Stimulated activated CD8-positive, alpha-beta memory T cell treated with anti-CD3 and anti-CD28 coated beads, Interleukin-15, amount 100 ng/mL, for 4 hours (primary cell): ENCODE measurements around the gene BTBD6.
"Not testable (repeated sequence)": the region's sequence is repeated elsewhere in the genome, so short reads cannot be mapped to it uniquely, and the experiment has no call there.

ENCODE experiments used
- DNase-seq, 2 donors: peaks; one replicate each; pipeline ENCODE4 v3.0.0-alpha.2; 2020; ENCODE audit warnings: low read depth in 2 of 2

Gene BTBD6

GRCh38 chr14:105269405-105269804 is 21.1 kb downstream of the BTBD6 start:
- no peak for DNase-seq

- DNase-seq = no peak
These were observed 23.0 kb downstream of the BTBD6 start for GRCh38 chr14:105271224-105271890.

DNA sequence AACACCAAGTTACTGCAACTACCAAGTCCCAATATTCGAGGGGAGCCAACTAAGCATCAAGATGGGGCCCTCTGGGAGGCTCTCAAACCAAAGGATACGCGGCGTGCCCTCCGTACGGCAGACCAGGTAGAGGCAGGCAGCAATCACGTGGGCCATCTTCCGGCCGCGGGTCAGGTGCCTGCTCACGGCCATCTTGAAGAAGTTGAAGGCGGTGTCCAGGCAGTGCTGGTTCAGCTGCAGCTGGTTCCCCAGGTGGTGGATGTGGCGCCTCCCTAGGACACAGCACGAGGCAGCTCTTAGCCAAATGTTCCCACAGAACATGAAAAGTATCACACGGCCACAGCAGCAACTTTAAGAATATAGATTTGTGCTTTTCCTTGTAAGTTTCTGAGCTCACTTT is 24.3 kb downstream of the BTBD6 start:
- no peak for DNase-seq

GRCh38 chr14:105273062-105273461 is 24.7 kb downstream of the BTBD6 start:
- DNase-seq = no peak

DNA sequence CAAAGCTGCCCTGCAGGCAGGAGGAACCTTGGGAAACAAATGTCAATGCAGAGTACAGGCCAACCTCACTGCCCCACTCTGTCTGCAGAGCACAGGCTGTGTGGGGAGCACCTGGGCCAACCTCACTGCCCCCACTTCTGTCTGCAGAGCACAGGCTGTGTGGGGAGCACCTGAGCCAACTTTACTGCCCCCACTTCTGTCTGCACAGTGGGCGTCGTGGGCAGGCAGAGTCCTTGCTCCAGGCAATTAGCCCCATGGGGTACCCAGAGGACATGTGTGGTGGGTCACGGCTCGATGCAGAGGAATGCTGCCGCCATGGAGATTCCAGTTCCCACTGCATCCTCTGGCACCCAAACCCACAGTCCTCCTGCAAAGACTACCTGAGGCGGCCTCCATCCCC is 26.3 kb downstream of the BTBD6 start:
- DNase-seq = no peak

- no peak for DNase-seq
These were observed 27.1 kb downstream of the BTBD6 start for GRCh38 chr14:105275267-105275946.

DNA sequence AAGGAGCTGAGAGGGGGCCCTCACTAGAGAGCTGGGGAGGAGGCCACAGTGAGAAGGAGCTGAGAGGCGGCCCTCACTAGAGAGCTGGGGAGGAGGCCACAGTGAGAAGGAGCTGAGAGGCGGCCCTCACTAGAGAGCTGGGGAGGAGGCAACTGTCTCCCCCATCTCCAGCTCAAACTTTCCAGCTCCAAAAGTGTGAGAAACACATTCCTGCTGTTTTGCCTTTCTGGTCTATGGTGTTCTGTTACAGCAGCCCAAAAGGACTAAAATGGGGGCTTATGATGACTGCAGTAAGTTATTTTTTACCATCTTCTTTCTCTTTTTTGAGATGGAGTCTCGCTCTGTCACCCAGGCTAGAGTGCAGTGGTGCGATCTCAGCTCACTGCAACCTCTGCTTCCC is 29.1 kb downstream of the BTBD6 start:
- not testable (repeated sequence) for DNase-seq

DNA sequence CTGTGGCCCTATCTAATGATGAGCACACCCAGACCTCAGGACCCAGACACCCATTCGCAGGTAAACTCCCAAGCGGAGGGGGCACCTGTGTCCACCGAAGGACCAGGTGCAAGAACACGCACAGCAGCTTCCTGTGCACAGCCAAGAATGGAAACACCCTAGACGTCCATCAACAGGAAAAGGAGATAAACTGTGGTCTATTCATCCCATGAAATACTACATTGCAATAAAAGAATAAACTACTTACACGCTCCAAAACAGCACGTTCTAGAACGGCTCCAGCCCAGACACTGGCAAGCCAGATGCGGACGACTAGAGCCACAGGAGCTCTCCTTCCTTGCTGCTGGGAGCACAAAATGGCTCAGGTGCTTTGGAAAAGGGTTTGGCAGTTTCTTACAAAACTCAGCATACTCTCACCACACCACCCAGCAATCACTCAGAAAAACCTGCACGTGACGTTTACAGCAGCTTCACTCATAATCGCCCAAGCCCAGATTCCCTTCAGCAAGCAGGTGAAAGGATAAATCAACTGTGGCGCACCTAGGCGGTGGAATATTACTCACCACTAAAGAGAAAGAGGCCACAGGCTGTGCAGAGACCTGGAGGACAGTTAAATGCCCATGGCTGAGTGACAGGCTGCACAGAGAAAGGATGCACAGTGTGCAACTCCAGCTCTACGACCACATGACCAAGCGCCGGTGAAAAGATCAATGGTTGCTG is 31.5 kb downstream of the BTBD6 start:
- no peak for DNase-seq

DNA sequence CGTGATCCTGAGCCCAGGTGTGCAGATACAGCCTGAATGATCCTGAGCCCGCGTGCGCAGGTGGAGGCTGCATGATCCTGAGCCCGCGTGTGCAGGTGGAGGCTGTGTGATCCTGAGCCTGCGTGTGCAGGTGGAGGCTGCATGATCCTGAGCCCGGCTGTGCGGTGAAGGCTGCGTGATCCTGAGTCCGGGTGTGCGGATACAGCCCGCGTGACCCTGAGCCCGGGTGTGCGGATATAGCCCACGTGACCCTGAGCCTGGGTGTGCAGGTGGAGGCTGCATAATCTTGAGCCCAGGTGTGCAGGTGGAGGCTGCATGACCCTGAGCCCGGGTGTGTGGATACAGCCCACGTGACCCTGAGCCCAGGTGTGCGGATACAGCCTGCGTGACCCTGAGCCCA is 32.2 kb downstream of the BTBD6 start:
- DNase-seq = no peak

DNA sequence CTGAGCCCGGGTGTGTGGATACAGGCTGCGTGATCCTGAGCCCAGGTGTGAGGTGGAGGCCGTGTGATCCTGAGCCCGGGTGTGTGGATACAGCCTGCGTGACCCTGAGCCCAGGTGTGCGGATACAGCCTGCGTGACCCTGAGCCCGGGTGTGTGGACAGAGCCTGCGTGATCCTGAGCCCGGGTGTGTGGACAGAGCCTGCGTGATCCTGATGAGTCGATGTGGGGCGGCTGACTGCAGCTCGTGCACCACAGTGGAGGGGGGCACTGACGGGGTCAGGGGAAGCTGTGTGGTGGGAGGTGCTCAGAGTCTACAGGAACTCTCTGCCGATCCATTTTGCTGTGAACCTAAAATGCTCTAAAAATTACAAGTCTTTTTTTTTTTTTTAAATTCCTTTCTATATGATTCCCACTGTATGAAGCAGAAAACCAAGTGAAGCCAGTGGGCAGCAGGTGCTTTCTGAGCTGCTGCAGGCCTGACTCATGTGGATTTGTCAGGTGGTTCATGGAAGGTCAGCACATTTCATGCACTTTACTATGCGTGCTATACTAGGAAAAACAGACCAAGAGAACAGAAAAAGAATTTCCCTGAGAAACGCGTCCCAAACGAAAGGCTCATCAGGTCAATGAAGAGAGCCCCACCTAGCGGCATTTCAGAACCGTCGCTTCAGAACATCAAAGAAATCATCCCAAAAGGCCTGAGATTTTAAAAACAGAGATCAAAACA is 33.2 kb downstream of the BTBD6 start:
- DNase-seq = no peak

- DNase-seq = no peak
These were observed 33.9 kb downstream of the BTBD6 start for GRCh38 chr14:105282098-105282725.

DNA sequence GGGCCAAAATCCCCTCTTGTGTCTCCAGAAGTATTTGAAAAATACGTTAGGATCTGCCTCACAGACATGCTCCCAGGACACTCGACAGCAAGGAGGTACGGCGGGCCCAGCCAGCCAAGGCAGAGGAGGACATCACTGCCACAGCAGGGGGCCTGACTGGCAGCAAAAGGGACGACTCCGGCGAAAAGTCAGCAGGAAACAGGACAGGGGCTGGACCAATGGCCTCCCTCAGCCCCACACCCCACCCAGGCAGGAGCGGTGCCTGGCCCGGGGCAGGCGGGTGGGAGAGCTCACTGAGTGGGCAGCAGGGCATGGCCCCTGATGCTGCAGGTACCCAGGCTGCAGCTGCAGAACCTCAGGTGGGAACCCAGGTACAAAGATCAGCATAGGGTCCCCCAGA is 34.7 kb downstream of the BTBD6 start:
- DNase-seq = no peak

DNA sequence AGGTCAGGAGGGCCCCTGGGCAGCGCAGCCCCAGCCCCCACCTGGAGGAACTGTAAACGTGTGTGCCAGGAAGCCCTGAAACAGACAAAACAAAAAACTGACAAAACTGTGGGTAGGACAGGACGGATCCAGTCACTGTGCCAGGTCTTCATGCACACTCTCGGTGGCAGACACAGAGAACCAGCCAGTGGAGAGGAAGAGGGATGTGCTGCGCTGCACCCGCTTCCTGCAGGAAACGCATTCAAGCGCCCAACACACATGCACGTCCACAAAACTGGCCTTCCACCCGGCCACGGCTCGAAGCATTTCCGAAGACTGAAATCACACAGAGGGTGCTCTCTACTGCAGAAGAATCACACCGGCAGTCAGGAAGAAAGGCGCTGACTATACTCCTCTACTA is 35.6 kb downstream of the BTBD6 start:
- DNase-seq = no peak

GRCh38 chr14:105285174-105285573 is 36.8 kb downstream of the BTBD6 start:
- no peak for DNase-seq

DNA sequence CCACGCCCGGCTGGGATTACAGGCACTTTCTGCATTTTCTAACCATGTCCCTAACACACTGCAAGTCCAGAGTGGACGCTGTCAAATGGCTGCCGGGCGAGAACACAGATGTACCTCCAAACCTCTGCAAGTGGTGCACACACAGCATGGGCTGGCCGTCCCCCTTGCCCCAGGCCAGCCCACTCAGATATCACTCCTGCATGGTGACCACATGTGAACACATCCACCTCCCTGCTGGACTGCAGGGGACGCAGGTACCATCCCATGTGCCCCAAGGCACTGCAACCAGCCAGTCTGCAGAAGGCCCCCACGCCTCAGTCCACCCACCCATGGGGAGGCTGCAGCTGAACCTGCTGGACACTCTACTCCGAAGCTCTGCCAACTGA is 38.4 kb downstream of the BTBD6 start:
- DNase-seq = no peak

DNA sequence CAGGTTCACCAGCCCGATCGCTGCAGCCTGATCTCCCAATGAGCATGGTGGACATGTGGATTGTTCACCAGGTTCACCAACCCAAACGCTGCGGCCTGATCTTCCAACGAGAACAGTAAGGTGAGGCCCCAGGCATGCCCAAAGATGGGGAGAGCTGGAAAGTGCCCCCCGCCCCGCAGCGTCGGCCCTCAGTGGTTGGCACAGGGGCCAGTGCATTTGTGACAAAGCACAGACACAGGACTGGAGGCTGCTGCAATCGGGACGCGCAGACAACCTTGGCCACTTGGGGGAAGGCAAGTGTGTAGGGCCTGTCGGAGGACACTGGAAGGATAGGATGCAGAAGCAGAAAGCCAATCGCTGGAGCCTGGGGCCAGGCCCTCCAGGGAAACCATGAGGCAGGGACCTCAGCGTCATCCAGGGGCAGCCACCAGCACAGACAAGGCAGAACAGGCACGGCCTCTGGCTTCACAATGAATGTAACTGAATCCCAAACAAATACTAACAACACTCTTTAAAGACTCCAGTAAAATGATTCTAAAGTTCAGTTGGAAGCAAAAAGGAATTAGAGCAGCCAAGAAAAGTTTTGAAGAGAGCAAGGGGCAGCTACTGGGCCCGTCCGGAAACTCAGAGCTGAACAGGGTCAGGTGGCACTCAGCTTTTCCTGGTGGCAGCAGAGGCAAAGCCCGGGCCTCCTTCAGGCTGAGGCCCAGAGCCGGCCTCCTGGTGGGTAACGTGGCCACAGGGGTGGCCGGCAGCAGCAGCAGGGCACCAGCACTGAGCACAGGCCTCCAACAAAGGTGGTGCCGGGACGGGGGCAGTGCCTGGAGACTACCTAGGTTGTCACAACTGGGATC is 39.1 kb downstream of the BTBD6 start:
- DNase-seq = no peak

DNA sequence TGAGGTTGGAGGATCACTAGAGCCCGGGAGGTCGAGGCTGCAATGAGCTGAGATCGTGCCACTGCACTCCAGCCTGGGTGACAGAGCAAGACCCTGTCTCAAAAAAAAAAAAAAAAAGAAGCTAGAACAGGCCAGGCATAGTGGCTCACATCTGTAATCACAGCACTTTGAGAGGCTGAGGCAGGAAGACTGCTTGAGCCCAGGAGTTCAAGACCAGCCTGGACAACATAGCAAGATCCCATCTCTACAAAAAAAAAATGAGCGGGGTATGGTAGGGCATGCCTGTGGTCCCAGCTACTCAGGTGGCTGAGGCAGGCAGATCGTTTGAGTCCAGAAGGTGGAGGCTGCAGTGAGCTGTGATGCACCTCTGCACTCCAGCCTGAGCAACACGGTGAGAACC is 40.6 kb downstream of the BTBD6 start:
- DNase-seq = not testable (repeated sequence)

DNA sequence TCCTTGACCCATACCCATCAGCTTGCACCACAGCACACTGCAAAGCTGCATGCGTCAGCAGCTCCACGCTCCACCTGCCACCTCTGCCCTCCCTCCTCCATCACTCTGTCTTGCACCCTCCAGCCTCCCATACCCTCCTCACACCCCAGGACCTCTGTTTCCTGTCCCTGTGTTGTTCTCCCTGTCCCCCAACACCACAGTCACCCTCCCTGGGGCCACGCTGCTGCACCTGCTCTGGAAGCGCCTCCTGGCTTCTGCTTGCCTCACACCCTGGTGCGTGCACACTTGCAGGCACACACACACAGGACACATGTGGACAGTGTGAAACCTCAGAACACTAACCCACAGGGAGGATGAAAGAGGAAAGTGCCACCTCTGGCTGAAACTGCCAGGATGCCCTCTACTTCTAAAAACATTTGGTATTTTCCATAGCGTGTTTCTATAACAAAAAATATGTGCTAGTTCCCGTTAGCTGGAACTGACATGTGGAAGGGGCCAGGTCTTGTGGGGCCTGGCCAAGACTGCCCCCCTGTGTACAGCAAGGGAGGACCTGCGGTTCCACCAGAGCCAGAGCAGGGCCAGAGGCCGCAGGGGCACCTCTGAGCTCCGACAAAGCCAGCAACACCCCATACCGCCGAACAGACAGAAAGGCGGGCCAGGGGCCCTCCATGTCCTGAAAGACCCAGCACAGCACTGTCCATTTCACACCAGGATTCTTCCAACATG is 42.5 kb downstream of the BTBD6 start:
- DNase-seq = no peak

GRCh38 chr14:105292826-105293711 is 44.7 kb downstream of the BTBD6 start:
- no peak for DNase-seq
